NCI-H82 treated with DMSO at 0.1 percent for 48 hours (cell line): ENCODE results near the gene TMUB1.

Source experiments
- DNase-seq: peaks from one replicate; lab custom pipeline; 2025; ENCODE audit not compliant: unreplicated experiment; lab: John Stamatoyannopoulos, UW

The TMUB1 gene

GRCh38 chr7:151035026-151035717 is 48.1 kb downstream of the TMUB1 start:
- no peak for DNase-seq

- no peak for DNase-seq
Observed at GRCh38 chr7:151034312-151035025, 48.8 kb downstream of the TMUB1 start.

GRCh38 chr7:151033864-151034249 is 49.4 kb downstream of the TMUB1 start:
- no peak for DNase-seq

GRCh38 chr7:151032936-151033863 is 50.1 kb downstream of the TMUB1 start:
- DNase-seq: no peak
